T follicular helper cell (primary cell): ENCODE measurements around the gene ZFYVE21.
"Not testable (repeated sequence)": the region's sequence is repeated elsewhere in the genome, so short reads cannot be mapped to it uniquely, and the experiment has no call there.

Experiments
- DNase-seq: peaks from one replicate; pipeline ENCODE4 v3.0.0-alpha.2; 2020; ENCODE audit warnings: low read depth
- total RNA-seq, 2 experiments: gene quantifications; one replicate each; lab custom pipeline; 2026; lab: John Stamatoyannopoulos, UW

The ZFYVE21 gene
- total RNA-seq: 11.2 to 15.1 reads per million in 2 experiments

DNA sequence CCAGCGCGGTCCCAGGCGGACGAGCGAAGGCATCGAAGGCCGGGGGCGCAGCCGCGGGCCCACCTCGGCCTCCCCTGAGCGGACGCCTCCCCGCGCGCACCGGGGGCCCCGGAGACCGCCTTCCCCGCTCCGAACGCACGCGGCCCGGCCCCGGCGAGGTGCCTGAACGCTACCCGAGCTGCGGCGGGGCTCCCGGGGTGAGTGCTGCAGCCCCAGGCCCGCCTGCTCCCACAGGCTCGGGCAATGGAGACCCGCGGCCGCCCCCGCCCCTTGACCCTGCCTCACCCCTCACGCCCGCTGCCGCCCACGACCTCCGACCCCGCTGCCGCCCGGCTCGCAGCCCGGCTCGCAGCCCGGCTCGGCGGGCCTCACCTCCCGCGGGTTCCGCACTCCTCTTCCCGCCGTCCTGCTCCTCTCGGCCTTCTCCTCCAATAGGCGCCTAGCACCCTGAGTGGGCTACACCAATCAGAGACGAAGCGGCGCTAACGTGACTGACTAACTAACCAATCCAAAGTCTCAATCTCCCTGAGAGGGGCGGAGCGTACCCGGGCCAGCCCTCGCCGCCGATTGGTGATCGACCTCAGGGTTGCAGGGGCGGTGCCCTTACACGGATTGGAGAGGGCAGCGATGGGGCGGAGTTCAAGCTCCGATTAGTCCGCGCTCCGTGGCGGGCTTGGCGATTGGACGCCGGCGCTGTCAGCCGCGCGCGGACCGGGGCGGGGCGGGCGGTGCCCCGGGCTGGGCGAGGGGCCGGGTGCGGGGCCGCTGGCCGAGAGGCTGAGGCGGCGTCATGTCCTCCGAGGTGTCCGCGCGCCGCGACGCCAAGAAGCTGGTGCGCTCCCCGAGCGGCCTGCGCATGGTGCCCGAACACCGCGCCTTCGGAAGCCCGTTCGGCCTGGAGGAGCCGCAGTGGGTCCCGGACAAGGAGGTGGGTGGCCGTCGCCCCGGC is at the start of gene ZFYVE21, which contains the start of gene XRCC3:
TSS of gene ZFYVE21 (plus strand) at position 759 of the 949 bp plus-strand sequence. CDS start at position 791, 32 bp downstream.
TSS of gene XRCC3 (minus strand) at position 400 of the 949 bp plus-strand sequence. CDS start 4,364 bp downstream, outside the sequence.
- DNase-seq: peak; percentile 99

DNA sequence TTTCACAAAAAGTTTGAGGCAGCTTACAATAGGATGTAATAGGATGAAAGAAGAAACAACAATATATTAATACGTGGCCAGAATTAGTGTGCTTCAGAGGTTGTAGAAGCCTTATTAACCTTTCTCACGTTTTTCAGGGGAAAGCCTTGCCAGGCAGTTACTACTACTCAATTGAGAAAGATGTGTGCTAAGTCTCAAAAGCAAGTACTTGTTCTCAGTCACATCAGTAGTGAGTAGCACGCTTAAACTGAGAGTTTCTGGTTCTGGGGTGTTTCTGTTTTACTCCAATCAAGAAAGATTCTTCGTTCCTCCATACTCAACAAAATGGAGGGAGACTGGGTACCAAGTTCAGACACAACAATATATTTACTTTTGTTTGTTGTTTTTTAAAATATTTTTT is 47.9 kb upstream of the ZFYVE21 start:
- no peak for DNase-seq

DNA sequence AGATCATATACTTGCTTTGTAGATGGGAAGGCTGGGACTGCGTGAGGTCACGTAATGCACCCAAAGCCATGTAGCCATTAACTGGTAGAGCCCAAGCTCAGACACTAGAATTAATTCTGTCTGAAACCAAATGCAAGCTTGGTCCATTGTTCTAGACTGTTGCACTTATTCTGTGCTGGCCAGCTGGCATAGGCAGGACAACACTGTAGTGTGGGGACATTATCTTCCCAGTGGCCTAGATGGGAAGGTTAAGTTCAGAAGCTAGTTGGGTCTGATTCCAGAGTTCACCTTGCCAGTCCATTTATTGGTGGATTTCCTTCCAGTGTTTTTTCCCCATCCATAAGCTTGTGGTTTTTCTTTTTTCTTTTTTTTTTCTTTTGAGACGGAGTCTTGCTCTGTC is 47.5 kb upstream of the ZFYVE21 start:
- no peak for DNase-seq

DNA sequence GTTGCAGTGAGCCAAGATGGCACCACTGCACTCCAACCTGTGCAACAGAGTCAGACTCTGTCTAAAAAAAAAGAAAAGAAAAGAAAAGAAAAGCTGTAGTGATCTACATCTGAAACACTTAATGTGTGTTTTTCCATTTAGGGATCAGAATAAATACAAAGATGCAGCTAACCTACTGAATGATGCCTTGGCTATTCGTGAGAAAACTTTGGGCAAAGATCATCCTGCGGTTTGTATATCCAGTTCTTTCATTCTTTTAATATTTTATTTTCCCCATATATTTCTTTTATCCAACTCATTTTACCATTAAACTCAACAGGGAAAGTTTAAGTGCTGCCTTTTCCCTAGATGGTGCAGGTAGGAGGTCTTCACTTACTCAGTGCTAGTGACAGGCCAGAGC is 46.2 kb upstream of the ZFYVE21 start:
- DNase-seq: no peak

DNA sequence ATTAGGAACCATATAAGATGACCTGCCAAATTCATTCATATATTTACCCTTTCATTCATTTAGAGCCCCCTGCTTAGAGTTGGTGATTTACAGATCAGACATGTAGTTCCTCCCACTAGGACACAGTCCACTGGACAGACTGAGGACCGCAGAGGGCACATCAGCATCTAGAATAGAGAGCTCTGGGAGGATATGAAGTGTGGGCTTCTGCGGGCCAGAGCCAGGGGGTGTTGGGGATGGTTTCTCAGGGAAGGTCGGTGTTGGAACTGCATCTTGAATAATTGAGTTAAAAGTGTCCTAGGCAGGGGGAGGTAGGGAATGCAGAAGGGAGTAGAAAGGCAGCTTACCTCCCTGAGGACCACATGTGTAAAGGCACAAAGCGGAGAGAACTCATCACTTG is 43.7 kb upstream of the ZFYVE21 start:
- DNase-seq: no peak

DNA sequence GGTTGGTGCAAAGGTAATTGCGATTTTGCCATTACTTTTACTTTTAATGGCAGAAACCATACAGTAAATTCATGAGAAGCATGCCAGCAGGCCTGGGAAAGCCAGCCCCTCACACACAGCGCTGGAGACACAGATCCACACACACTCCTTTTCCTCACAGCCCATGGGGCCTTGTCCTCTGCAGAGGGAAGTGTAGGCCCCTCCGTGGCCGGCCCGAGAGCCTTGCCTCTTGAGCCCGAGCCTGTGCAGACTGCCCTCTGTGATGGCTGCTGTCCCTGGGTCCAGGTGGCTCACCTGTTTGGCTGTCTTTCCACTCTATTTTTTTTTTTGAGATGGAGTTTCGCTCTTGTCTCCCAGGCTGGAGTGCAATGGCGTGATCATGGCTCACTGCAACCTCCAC is 39.7 kb upstream of the ZFYVE21 start:
- DNase-seq: no peak

DNA sequence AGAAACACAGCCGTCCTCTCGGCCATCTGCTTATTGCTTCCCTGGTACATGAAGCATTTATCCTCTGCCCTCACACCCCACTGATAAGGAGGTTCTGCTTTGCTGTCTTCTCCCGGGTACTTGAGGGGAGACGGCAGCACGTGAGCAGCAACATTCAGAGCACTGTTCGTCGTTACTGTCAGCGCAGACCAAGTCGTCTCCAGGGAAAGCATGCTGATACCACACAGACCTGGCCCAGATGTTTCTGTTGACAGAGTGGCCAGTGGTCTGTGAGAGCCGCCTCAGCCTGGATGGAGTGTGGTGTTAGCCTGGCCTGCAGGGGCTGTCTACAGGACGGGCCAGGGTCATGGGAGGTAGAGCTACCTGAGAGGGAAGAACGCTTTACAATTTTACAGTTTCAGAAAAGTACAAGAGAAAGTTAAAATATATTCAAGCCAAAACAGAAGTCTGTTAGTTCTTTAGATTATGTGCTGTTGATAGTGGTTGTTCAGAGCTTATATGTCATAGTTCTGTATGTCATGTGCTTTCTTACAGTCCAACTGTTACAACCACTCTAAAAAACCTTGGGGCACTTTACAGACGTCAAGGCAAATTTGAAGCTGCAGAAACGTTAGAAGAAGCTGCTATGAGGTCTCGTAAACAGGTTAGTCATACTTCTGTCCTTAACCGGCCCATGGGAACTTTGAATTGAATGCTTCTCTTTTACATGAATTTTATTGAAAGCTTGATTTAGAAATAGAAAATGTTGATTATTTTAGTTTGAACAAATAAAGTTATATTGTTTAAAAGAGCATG is 38.5 kb upstream of the ZFYVE21 start:
- no peak for DNase-seq

DNA sequence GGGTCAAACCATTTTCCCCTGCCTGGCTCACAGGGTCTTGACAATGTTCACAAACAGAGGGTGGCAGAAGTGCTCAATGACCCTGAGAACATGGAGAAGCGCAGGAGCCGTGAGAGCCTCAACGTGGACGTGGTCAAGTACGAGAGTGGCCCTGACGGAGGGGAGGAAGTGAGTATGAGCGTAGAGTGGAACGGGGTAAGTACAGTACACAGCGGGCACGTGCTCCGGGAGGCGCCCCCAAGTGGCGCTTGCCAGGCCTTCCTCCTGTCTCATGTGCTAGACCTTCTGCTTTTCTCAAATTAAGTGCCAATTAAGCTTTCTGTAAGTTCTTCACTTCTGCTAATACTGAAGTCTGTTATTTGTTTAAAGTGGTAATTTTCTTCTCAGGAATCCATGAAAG is 36.3 kb upstream of the ZFYVE21 start:
- DNase-seq: peak; percentile 6

DNA sequence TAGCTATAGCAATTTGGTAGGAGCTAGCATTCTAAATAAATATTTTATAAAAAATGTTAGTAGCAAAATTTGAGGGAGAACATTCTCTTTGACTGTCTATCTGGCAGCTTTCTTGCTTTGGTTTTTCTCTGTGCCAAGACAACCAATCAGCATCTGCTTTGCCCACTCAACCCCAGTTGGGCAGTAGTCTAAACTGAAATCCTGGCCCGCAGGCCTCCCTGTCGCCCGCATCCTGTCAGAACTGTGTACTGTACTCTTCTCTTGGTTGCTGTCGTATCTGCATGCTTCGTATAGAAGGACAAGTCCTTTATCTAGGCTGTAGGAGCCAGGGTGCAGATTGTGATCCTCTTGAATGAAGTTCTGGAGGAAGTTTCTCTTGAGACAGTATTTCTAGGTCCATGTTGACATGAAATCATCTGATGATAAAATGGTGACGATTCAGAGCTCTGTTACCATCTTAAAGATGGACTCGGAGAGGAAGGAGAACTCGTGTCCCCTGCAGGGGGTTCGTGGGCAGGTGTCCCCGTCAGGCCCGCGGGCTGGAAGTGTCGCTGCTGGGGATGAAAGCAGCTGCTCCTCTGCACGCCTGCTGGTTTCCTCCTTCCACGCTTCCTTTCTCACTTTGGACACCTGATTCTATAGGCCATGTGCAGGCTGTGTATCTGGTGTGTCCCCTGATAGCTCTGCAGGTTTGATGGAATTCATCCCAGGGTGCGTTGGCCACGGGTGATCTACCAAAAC is 34.9 kb upstream of the ZFYVE21 start:
- DNase-seq: no peak

DNA sequence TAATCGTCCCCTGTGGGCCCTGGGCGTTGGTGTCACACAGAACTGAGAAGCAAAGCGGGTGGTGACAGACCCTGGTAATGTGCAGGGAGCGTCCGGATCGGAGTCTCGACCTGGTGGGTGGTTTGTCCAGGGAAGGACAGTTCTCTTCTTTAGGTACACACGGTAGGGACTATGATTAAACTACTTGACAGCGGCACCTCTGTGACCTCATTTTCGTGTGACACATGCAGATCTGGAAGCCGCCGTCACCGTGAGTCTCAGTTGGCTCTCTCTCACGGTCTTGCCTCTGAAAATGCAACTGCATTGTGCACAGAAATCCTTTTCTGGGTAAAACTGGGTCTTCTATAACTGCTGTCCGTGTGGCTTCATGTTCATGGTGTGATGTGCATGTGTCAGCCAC is 32.5 kb upstream of the ZFYVE21 start:
- no peak for DNase-seq

DNA sequence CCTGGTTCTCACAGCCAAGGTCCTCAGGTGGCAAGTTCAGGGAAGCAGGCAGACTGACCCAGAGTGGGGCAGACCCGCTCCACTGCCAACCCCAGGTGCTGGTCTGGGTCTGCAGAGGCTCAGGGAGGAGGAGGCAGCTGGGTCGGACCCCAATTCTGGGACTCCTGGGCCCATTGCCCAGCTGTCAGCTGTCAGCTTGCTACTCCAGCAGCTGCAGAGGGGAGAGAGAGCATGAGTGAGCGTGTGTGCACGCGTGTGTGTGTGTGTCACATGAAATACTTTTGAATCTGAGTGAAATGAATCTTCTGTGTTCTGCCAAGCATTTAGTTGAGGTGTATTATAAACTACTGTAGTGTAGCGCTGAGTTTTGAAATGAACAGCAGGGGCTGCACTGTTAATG is 31.1 kb upstream of the ZFYVE21 start:
- no peak for DNase-seq

DNA sequence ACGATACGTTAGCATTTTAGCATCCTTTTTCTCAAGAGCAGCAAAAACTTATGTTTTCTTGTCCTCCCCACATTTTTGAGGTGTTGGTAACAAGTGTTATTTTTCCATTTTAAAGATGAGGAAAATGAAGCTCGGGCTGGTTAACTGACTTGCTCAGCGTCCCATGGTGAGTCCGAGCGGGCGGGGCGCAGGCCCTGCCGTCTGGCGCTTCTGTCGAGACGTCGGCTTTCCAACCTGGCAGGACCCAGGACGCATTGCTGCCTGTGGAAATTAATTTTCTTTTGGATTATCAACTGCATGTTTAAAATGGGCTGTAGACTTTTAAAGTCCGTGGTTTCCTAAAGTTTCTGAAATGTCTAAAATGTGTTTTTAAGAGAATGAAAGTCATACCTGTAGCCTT is 30.7 kb upstream of the ZFYVE21 start:
- no peak for DNase-seq

DNA sequence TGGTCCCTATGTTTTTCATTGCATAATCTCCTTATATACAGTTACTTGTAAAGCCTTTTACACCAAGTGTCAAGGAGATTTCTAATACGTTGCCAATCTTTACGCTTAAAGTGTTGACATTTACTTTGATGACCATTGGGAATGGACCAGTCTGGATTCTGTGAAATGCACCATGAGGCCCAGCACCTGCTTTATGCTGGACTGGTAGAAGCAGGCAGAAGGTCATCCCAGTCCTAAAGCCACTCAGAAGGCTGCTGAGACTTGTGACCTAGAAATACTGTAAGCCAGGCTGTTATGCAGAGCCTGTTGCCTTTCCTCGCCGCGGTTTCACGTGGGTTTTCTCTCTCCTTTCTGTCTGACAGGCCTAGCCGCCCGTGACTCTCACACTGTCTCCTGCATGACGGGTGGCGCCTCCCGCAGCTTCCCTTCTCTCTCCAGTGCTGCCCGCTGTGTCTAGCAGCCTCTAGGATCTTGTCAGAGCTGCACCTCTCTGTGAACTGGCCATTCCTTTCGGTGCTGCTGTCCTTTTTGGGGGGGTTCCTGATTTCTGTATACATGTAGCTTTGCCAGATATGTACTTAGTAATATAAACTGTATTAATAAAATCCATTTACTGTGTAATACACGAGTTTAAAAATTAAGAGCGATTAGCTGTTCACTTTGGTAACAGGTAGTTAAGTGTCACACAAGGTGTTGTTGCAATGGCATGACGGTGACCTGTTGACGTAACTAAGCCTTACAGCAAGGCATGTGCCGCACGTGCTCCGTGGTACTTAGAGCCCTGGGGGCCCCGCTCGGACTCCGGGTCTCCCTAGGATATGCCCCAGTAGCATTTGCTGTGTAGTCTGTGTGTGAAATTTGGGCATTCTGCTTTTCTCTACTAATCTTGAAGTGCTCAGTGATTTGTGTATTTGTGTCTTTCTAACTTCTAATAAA is 30.1 kb upstream of the ZFYVE21 start:
- DNase-seq: no peak

DNA sequence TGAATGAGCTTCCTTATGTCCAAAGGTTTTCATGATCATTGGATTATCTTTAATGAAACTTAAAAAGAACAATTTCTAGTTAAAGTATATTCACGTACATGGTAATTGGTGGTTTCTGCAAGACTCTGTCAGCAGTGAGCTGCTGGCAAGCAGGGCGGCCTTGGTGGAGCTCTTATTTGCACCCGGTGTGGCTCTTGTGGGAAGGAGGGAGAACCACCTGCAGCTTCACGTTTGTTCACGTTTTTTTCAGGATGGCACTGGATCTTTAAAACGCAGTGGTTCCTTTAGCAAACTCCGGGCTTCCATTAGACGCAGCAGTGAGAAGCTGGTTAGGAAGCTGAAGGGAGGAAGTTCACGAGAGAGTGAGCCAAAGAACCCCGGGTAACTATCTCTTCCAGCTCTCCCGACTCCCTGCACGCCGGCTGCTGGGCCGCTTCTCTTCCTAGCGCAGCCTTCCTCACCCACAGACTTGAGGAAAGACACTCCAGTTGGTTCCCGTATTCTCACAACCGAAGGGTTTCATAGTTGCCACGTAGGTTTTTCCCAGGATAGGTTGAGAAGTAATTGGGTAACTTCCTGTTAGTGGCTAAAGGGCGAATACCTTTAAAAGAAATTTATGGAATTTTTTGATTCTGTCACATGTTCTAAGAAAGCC is 28.7 kb upstream of the ZFYVE21 start:
- no peak for DNase-seq

DNA sequence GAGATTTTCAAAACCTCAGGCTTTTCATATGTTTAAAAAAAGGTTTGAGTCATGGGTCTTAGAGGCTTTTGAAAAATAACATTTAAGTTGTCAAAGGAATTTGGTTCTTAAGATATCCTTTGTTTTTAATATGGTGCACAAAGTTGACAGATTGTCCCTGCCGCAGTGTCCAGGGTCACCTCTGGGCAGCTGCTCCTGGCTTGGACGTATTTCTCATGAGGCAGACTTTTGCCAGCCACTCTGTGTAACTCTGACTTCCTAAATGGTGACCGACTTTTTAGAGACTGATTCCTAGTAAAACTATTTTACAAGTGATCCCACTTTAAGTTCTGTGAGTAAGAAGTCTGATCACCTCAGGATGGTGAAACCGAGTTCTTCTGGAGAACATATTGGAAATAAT is 27.9 kb upstream of the ZFYVE21 start:
- no peak for DNase-seq

DNA sequence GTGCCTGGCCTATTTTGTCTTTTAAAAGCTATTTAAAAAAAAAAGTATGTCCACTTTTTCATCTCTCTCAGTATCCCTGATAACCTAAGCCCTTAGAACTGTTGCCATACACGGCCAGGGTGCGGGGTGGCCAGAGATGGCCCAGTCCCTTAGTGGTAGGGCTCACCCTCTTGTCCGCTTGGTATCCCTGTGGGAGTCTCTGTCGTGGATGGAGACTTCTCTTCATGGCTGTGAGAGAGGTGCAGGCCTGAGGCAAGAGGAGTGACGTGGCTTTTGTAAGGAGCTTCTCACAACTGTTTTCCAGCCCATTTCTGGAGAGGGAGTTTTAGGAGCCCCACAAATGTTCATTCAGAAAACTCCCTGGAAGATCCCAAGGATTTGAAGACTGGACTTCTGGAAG is 27.2 kb upstream of the ZFYVE21 start:
- DNase-seq: no peak

DNA sequence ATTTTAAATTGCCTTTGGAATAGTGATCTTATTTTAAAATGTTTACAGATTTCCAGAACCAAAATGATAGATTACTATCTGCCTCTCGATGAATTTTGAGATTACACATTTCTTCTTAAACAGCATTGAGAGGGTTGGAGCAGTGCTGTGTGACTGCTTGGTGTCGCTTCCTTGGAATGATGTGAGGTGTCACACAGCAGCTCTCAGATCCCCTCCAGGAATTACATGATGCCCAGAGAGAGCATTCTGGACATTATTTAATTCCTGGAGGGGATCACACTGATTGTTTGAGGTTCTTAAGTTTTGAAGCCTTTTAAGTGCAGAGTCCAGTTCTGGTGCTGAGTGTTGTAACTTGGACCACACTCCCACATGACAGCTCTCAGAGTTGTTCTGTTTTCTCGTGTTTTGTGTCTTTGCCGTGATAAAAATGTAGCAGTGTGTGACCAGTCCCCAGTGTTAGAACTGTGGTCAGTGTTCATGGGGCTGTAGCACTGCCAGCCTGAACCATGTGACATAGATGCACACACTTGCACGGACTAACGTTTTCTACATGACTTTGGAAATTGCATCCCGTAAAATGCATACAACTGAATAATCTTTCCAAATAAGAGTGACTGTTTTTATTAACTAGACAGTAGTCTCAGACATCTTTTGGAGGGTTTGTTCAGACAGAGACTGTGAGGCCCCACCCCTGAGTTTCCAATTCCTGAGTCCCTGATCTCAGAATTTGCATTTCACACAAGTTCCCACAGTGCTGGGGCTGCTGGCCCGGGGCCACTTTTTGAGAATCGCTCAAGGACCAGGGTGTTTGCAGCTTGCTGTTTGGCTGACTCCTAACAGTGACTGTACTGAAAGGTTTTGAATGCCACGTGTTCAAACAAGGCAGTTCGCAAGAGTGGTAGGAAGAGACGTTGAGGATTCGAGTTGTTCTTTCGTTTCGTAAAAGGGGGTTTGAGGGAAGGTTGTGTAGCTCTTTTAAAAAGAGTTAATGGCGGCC is 26.4 kb upstream of the ZFYVE21 start:
- DNase-seq: no peak

DNA sequence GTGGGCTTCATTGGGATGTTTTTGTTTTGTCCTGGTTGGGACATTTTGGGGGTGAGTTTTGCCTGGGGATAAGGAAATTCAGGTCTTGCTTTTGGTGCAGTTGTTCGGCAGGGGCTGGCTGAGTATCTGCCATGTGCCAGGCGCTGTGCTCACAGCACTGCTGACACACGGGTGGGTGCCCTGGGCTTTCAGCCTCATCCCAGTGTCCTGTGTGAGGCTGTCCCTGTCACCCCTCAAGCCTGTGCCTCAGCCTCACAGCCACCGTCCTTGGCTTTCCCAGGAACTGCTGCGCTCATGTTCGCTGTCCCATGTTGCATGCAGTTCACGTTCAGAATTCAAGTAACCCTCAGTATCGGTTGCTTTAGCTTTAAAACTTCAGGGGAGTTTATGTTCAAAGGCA is 25.3 kb upstream of the ZFYVE21 start:
- no peak for DNase-seq

DNA sequence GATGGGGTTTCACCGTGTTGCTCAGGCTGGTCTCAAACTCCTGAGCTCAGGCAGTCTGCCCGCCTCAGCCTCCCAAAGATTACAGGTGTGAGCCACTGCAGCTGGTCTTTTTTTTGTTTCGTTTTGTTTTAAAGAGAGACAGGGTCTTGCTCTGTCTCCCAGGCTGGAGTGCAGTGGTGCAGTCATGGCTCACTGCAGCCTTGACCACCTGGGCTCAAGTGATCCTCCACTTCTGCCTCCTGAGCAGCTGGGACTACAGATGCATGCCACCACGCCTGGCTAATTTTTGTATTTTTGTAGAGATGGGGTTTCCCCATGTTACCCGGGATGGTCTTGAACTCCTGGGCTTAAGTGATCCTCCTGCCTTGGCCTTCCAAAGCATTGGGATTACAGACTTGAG is 24.0 kb upstream of the ZFYVE21 start:
- DNase-seq: not testable (repeated sequence)
